B cell (primary cell): Measurements from ENCODE around the gene CTNNA3.

Experiments
- CTCF ChIP-seq: fragments of 200-600 bp; IDR thresholded peaks from one replicate; pipeline ENCODE4 v1.8.0; 2022; ENCODE audit warnings: antibody characterized with exemption, mild to moderate bottlenecking
- EZH2 ChIP-seq: IDR thresholded peaks from 2 replicates; pipeline ENCODE4 v1.6.1; 2012; ENCODE audit warnings: borderline replicate concordance, low read depth, mild to moderate bottlenecking, moderate library complexity, low read length; ENCODE audit not compliant: insufficient read depth, poor library complexity, severe bottlenecking

DNA sequence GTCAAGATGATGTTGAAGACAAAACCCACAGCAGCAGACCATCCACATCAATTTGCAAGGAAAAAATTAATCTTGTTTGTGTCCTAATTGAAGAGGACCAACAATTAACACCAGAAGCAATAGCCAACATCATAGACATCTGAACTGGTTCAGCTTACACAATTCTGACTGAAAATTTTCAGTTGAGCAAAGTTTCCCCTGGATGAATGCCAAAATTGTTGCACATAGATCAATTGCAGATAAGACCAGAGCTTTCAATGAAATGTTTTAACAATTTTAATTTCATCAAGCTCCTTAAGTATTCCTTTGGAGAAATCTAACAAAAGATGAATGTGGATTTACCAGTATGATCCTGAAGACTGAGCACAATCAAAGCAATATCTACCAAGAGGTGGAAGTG, 168.6 kb downstream of the CTNNA3 start:
- TF ChIP-seq CTCF (no peak), EZH2 (no peak)
